Endothelial cell of umbilical vein (primary cell): ENCODE results near the gene PPHLN1.

Experiments used
- POLR2A ChIP-seq: IDR thresholded peaks from 2 replicates; pipeline ENCODE4 v1.6.1; 2012; ENCODE audit warnings: low read depth, mild to moderate bottlenecking, control low read depth, low read length
- TF ChIP-seq, protein P1 (sequence below): IDR thresholded peaks from 2 replicates; pipeline ENCODE4 v1.6.1; 2011; ENCODE audit not compliant: insufficient read depth, insufficient read length

- no peak for TF ChIP-seq POLR2A
- TF ChIP-seq, protein P1, sequence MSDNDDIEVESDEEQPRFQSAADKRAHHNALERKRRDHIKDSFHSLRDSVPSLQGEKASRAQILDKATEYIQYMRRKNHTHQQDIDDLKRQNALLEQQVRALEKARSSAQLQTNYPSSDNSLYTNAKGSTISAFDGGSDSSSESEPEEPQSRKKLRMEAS, result no peak
Observed at GRCh38 chr12:42481368-42481767, 155.4 kb downstream of the PPHLN1 start.
